ENCODE measurements around the gene CCDC7. TPM values are rescaled to one million over a fixed set of nuclear protein-coding genes. Genes with fewer than 3 reads are reported as not detected.
"Not testable (repeated sequence)": the region's sequence is repeated elsewhere in the genome, so short reads cannot be mapped to it uniquely, and the experiment has no call there.

CCDC7 gene
- total RNA-seq, 8 experiments from 2014 or later: 4.1 to 59.0 (median 19.5) TPM

DNA sequence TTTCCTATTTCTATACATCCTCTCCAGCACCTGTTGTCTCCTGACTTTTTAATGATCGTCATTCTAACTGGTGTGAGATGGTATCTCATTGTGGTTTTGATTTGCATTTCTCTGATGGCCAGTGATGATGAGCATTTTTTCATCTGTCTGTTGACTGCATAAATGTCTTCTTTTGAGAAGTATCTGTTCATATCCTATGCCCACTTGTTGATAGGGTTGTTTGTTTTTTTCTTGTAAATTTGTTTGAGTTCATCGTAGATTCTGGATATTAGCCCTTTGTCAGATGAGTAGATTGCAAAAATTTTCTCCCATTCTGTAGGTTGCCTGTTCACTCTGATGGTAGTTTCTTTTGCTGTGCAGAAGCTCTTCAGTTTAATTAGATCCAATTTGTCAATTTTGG lies 253.7 kb downstream of the CCDC7 start:
- ATAC-seq (replicated peaks in 6 of 8); H3K4me3 ChIP-seq; H3K4me1 ChIP-seq (replicated peaks in 1 of 2); H3K27ac ChIP-seq; in situ Hi-C loops (cut with MboI; ENCODE audit: low pct_unique_long_range_greater_than_20kb in 2 of 9, low sequenced_read_pairs in 9 of 9, unreplicated experiment in 9 of 9): not testable (repeated sequence)
- no CpG with 5 or more reads among the region's 2 CpGs for WGBS, 10 experiments

DNA sequence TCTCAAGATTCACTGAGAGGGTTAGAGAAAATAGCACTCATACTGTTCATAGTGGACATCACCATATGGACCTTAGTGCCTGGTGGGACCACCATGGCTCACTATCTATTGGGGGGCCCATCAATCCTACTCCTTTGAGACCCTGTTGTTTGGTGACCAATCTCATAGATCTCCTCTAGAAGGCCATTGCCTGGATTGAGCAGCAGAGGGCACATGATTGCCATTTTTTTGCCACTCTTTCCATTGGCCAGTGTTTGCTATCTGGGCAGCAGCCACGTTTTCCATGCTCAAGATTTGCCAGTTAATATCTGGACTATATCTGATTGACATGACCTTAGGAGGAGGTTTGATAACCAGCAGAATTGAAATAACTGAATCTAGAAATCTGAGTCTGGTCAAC lies 267.6 kb downstream of the CCDC7 start:
- WGBS, 10 experiments: 0 to 80% (median 46%) methylated on average over 1 of the region's 1 CpG; no CpG with 5 or more reads in 2 of the 10 experiments
- in situ Hi-C loops (cut with MboI; ENCODE audit: low pct_unique_long_range_greater_than_20kb in 2 of 9, low sequenced_read_pairs in 9 of 9, unreplicated experiment in 9 of 9): no loop called here
- no peaks in the 10 kb centered on the region for H3K4me1 ChIP-seq (replicated peaks in 1 of 2)
- H3K27ac ChIP-seq: no peak overlapping the region
- peak in 1 of 8 experiments; percentile 40 for ATAC-seq (replicated peaks in 6 of 8)
- no peak overlapping the region for H3K4me3 ChIP-seq

DNA sequence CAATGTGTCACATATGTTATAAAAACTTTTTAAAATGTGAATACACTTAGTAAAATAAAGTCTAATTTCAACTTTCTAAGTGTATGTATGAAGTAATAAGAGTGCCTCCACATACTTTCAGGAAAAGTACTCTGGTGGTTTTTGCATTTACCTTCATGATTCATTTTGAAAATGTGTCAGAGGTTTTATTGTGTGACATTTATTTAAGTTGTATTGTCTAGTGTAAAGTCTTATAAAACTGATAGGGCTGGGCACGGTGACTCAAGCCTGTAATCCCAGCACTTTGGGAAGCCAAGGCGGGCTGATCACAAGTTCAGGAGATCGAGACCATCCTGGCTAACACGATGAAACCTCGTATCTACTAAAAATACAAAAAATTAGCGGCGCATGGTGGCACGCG lies 285.6 kb downstream of the CCDC7 start:
- in situ Hi-C loops (cut with MboI; ENCODE audit: low pct_unique_long_range_greater_than_20kb in 2 of 9, low sequenced_read_pairs in 9 of 9, unreplicated experiment in 9 of 9): no loop called here
- 81 to 100% (median 94%) methylated on average over 1 to 8 of the region's 9 CpGs; no CpG with 5 or more reads in 1 of the 10 experiments for WGBS, 10 experiments
- Histone ChIP-seq H3K4me3 (no peak overlapping the region), H3K27ac (no peak overlapping the region), H3K4me1 (replicated peaks in 1 of 2) (no peaks in the 10 kb centered on the region)
- no peak for ATAC-seq (replicated peaks in 6 of 8)

DNA sequence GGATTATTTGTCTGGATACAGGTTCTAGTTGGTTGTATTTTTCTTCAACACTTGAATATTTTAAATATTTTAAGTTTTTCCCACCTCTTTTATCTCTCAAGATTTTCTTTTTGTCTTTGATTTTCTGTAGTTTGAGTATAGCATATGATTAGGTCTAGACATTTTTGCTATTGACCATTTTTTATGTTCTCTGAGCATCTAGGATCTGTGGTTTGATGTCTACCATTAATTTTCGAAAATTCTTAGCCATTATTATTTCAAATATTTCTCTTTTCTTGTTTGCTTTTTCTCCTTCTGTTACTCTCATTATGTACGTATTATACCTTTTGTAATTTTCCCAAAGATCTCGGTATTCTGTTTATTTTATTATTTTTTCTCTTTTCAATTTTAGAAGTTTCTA lies 293.0 kb downstream of the CCDC7 start:
- no peak for ATAC-seq (replicated peaks in 6 of 8)
- no peaks in the 10 kb centered on the region for H3K4me1 ChIP-seq (replicated peaks in 1 of 2)
- in situ Hi-C loops (cut with MboI; ENCODE audit: low pct_unique_long_range_greater_than_20kb in 2 of 9, low sequenced_read_pairs in 9 of 9, unreplicated experiment in 9 of 9): no loop called here
- WGBS, 10 experiments: 28 to 100% (median 78%) methylated on average over 2 to 3 of the region's 3 CpGs
- H3K4me3 ChIP-seq: no peak overlapping the region
- H3K27ac ChIP-seq: no peak overlapping the region

DNA sequence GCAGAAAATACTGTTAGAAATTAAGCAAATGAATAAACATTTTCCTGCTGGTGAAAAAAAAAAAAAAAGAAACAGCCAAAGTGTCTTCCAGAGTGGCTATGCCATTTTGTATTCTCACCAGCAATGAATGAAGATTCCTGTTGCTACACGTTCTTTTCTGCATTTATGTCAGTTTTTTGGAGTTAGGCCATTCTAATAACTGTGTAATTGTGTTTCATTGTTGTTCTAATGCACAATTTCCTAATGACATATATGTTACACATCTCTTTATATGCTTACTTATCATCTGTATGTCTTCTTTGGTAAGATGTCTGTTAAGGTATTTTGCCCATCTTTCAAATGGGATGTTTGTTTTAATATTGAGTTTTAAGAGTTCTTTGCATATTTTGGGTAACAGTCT lies 298.4 kb downstream of the CCDC7 start:
- WGBS, 10 experiments: 31 to 100% (median 66%) methylated on average over 1 of the region's 1 CpG
- no peak for ATAC-seq (replicated peaks in 6 of 8)
- no peaks in the 10 kb centered on the region for H3K4me1 ChIP-seq (replicated peaks in 1 of 2)
- H3K4me3 ChIP-seq: no peak overlapping the region
- no peak overlapping the region for H3K27ac ChIP-seq
- in situ Hi-C loops (cut with MboI; ENCODE audit: low pct_unique_long_range_greater_than_20kb in 2 of 9, low sequenced_read_pairs in 9 of 9, unreplicated experiment in 9 of 9): no loop called here

DNA sequence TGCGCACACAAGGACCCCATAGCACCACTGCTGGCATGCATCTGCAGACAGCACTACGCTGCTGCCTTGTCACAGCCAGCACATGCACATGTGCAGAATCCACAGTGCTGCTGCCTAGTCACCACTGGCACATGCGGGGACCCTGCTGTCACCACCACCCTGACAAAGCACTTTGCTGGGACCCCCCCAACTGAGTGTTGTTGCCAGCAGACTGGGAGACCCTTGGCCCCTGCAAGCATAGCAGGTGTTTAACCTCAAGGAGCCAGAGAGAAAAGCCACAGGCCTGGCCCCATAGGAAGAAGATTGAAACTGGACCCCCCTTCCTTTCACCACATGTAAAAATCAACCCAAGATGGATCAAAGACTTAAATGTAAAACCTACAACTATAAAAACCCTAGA lies 300.9 kb downstream of the CCDC7 start:
- Histone ChIP-seq H3K27ac (no peak overlapping the region), H3K4me1 (replicated peaks in 1 of 2) (no peaks in the 10 kb centered on the region), H3K4me3 (no peak overlapping the region)
- WGBS, 10 experiments: 90 to 100% (median 100%) methylated on average over 1 to 2 of the region's 3 CpGs; no CpG with 5 or more reads in 7 of the 10 experiments
- in situ Hi-C loops (cut with MboI; ENCODE audit: low pct_unique_long_range_greater_than_20kb in 2 of 9, low sequenced_read_pairs in 9 of 9, unreplicated experiment in 9 of 9): no loop called here
- no peak for ATAC-seq (replicated peaks in 6 of 8)

DNA sequence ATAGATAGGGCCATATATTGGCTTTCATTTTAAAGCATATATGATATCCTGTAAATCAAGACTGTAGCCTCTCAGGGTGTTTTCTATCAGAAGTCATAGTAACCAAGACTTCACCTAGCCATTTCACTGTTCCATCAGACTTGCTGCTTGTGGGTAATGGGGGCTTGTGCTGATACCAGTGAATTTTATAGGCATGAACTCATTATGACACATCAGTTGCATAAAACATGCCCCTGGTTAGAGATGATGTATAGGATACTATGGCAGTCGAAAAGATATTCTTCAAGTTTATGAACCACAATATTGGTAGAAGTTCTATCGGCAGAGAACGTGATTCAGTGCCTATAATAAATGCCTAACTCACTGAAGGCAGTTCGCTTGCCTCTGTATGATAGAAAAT lies 305.6 kb downstream of the CCDC7 start:
- H3K4me3 ChIP-seq: no peak overlapping the region
- in situ Hi-C loops (cut with MboI; ENCODE audit: low pct_unique_long_range_greater_than_20kb in 2 of 9, low sequenced_read_pairs in 9 of 9, unreplicated experiment in 9 of 9): no loop called here
- H3K4me1 ChIP-seq (replicated peaks in 1 of 2): no peaks in the 10 kb centered on the region
- 20 to 97% (median 72%) methylated on average over 1 to 4 of the region's 4 CpGs; no CpG with 5 or more reads in 2 of the 10 experiments for WGBS, 10 experiments
- no peak overlapping the region for H3K27ac ChIP-seq
- no peak for ATAC-seq (replicated peaks in 6 of 8)

DNA sequence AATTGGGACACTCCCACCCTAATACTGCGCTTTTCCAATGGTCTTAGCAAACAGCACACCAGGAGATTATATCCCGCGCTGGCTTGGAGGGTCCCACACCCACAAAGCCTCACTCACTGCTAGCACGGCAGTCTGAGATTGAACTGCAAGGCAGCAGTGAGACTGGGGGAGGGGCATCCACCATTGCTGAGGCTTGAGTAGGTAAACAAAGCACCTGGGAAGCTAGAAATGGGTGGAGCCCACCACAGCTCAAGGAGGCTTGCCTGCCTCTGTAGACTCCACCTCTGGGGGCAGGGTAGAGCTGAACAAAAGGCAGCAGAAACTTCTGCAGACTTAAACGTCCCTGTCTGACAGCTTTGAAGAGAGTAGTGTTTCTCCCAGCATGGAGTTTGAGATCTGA lies 309.0 kb downstream of the CCDC7 start:
- ATAC-seq (replicated peaks in 6 of 8); H3K27ac ChIP-seq; H3K4me1 ChIP-seq (replicated peaks in 1 of 2); H3K4me3 ChIP-seq; in situ Hi-C loops (cut with MboI; ENCODE audit: low pct_unique_long_range_greater_than_20kb in 2 of 9, low sequenced_read_pairs in 9 of 9, unreplicated experiment in 9 of 9): not testable (repeated sequence)
- WGBS, 10 experiments: 40 to 100% (median 81%) methylated on average over 1 to 3 of the region's 5 CpGs; no CpG with 5 or more reads in 5 of the 10 experiments

DNA sequence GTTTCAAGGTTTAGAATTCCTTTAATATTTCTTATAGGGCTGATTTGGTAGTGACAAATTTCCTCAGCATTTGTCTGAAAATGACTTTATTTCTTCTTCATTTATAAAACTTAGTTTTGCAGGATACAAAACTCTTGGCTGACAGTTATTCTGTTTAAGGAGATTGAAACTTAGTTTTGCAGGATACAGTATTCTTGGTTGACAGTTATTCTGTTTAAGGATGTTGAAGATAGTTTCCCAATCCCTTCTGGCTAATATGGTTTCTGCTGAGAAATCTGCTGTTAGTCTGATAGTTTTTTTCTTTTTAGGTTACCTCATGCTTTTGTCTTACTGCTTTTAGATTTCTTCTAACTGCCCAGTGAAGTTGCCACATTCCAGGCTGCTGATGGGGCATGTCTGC lies 325.3 kb downstream of the CCDC7 start:
- no peaks in the 10 kb centered on the region for H3K4me1 ChIP-seq (replicated peaks in 1 of 2)
- in situ Hi-C loops (cut with MboI; ENCODE audit: low pct_unique_long_range_greater_than_20kb in 2 of 9, low sequenced_read_pairs in 9 of 9, unreplicated experiment in 9 of 9): no loop called here
- H3K4me3 ChIP-seq: no peak overlapping the region

DNA sequence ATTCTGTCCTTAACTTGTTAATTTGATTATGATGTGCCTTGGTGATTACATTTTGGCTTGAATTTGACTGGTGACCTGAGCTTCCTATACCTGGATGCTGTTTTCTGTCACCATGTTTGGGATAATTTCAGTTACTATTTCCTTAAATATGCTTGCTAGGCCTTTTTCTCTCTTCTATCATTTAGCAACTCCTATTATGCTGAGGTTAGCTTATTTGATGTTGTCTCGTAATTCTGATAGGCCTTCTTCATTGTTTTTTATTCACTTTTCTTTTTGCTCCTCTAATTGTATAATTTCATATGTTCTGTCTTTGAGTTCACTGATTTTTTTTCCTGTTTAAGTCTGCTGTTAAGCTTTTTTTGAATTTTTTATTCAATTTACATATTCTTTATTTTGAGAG lies 327.2 kb downstream of the CCDC7 start:
- ATAC-seq (replicated peaks in 6 of 8): no peak
- in situ Hi-C loops (cut with MboI; ENCODE audit: low pct_unique_long_range_greater_than_20kb in 2 of 9, low sequenced_read_pairs in 9 of 9, unreplicated experiment in 9 of 9): no loop called here
- WGBS, 10 experiments: 38 to 100% (median 86%) methylated on average over 1 of the region's 1 CpG; no CpG with 5 or more reads in 1 of the 10 experiments
- Histone ChIP-seq H3K27ac (no peak overlapping the region), H3K4me1 (replicated peaks in 1 of 2) (no peaks in the 10 kb centered on the region), H3K4me3 (no peak overlapping the region)

More for the DNA sequence above, 325.3 kb downstream of the CCDC7 start:
- H3K27ac ChIP-seq: no peak overlapping the region
- ATAC-seq (replicated peaks in 6 of 8): no peak

DNA sequence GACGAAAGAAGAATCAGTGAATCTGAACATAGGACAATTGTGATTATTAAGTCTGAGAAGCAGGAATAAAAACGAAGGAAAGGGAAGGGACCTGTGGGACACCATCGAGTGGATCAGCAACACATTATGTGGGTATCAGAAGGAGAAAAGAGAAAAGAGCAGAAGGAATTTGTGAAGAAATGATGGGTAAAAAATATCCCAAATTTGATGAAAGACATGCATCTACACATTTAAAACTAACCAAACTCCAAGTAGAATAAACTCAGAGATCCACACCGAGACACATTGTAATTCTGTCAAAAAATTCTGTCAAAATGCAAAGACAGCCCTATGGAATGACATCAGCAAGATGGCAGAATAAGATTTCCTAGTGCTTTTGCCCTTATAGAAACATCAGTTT lies 341.0 kb downstream of the CCDC7 start:
- ATAC-seq (replicated peaks in 6 of 8): no peak
- no peak overlapping the region for H3K4me3 ChIP-seq
- 54 to 96% (median 76%) methylated on average over 2 to 4 of the region's 4 CpGs for WGBS, 10 experiments
- no peak overlapping the region for H3K27ac ChIP-seq
- in situ Hi-C loops (cut with MboI; ENCODE audit: low pct_unique_long_range_greater_than_20kb in 2 of 9, low sequenced_read_pairs in 9 of 9, unreplicated experiment in 9 of 9): loop anchor here in 3 of 9 experiments (25.0 kb wide), 1 partner anchor 225 kb away; no protein-coding TSS in a partner anchor
- H3K4me1 ChIP-seq (replicated peaks in 1 of 2): no peaks in the 10 kb centered on the region

DNA sequence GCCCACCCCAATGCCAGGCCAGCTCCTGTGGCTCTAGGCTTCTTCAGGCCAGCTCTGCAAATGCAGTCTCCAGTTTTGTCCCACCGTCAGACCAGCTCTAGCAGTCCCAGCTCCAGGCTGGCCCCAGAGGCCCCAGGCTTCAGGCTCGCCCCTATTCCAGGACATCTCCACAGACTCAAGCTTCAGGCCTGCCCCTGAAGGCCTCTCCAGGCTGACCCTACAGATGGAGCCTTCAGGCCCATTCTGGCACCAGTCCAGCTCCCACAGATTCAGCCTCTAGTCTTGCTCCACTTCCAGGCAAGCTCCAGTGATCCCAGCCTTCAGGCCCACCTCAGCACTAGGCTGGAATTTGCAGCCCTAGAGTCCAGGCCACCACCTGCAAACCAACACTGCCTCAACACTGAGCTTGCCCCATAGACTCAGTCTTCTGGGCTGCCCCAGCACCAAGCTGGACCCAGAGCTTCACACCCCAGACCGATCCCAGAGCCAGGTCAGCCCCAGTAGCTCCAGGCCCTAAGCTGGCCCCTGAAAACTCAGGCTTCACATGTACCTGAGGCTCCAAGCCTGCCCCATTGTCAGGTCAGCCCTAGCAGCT lies 341.8 kb downstream of the CCDC7 start:
- Histone ChIP-seq H3K4me1 (replicated peaks in 1 of 2) (no peaks in the 10 kb centered on the region), H3K27ac (no peak overlapping the region), H3K4me3 (no peak overlapping the region)
- ATAC-seq (replicated peaks in 6 of 8): no peak
- in situ Hi-C loops (cut with MboI; ENCODE audit: low pct_unique_long_range_greater_than_20kb in 2 of 9, low sequenced_read_pairs in 9 of 9, unreplicated experiment in 9 of 9): loop anchor here in 3 of 9 experiments (25.0 kb wide), 1 partner anchor 225 kb away; no protein-coding TSS in a partner anchor
- WGBS, 10 experiments: 50 to 100% (median 100%) methylated on average over 1 to 3 of the region's 3 CpGs; no CpG with 5 or more reads in 7 of the 10 experiments

DNA sequence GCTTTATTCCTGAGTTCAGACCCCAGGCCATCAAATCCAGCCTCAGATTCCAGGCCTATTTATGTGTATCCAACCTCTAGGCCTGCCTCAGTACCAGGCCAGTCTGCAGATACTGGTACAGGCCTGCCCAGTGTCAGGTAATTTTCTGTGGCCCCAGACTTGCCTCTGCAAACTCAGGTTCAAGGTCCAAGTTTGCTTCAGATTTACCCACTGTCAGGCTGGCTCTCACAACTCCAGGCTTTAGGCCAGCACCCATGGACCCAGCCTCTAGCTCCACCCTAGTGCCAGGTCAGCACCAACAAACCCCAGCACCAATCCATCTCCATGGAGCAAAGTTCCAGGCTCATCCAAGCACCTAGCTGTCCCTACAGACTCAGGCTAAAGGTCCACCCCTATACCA lies 342.4 kb downstream of the CCDC7 start:
- ATAC-seq (replicated peaks in 6 of 8): no peak
- Histone ChIP-seq H3K27ac (no peak overlapping the region), H3K4me1 (replicated peaks in 1 of 2) (no peaks in the 10 kb centered on the region), H3K4me3 (no peak overlapping the region)
- in situ Hi-C loops (cut with MboI; ENCODE audit: low pct_unique_long_range_greater_than_20kb in 2 of 9, low sequenced_read_pairs in 9 of 9, unreplicated experiment in 9 of 9): loop anchor here in 3 of 9 experiments (25.0 kb wide), 1 partner anchor 224 kb away; no protein-coding TSS in a partner anchor

DNA sequence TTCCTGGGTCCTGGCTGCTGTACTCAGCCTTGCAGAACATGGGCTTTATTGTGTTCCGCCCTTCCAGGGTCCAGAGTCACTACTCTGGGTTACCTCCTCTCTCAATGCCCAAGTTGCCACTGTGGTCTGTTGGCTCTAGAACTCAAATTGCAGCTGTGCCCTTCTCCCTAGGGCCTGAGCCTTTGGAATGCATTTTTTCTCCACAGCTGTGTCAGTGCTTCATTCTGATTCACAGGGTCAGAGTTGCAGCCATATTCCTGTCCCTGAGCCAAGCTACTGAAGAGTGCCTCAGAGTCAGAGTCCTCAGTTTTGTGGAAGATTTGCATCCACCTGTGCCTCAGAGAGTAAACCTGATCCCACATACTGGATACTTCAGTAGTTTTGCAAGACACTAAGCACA lies 344.5 kb downstream of the CCDC7 start:
- no peak overlapping the region for H3K4me3 ChIP-seq
- WGBS, 10 experiments: 80 to 100% (median 92%) methylated on average over 1 of the region's 1 CpG; no CpG with 5 or more reads in 6 of the 10 experiments
- no peak overlapping the region for H3K27ac ChIP-seq
- H3K4me1 ChIP-seq (replicated peaks in 1 of 2): no peaks in the 10 kb centered on the region
- ATAC-seq (replicated peaks in 6 of 8): peak in 1 of 8 experiments; percentile 28
- in situ Hi-C loops (cut with MboI; ENCODE audit: low pct_unique_long_range_greater_than_20kb in 2 of 9, low sequenced_read_pairs in 9 of 9, unreplicated experiment in 9 of 9): loop anchor here in 7 of 9 experiments (10.0 to 25.0 kb wide), 3 partner anchors 214 to 224 kb away; no protein-coding TSS in a partner anchor

All from motor neuron (in vitro differentiated cells).